Endothelial cell of umbilical vein (primary cell): ENCODE results near the gene IFI44L.

Experiments used
- CTCF ChIP-seq, 2 donors: IDR thresholded peaks; 1 replicate in 1 of 2; 2 replicates in 1 of 2; pipeline ENCODE4 v1.5.1; 2011; ENCODE audit warnings: low read length in 2 of 2, mild to moderate bottlenecking in 2 of 2, moderate library complexity in 2 of 2, control low read depth in 1 of 2, inconsistent platforms in 1 of 2, low read depth in 1 of 2; ENCODE audit not compliant: insufficient read depth in 1 of 2; ENCODE audit errors: extremely low read depth in 1 of 2
- EZH2 ChIP-seq: IDR thresholded peaks from 2 replicates; pipeline ENCODE4 v1.6.1; 2012; ENCODE audit warnings: borderline replicate concordance, low read depth, mild to moderate bottlenecking, moderate library complexity, low read length, inconsistent platforms; ENCODE audit not compliant: severe bottlenecking
- FOS ChIP-seq: IDR thresholded peaks from 2 replicates; pipeline ENCODE4 v1.6.1; 2011; ENCODE audit warnings: mild to moderate bottlenecking, low read length, moderate library complexity, borderline replicate concordance; ENCODE audit not compliant: insufficient read depth
- GATA2 ChIP-seq: IDR thresholded peaks from 2 replicates; pipeline ENCODE4 v1.7.0; 2011; ENCODE audit warnings: low read depth, mild to moderate bottlenecking, moderate library complexity, mixed read lengths, low read length; ENCODE audit not compliant: insufficient read length, insufficient read depth
- MAX ChIP-seq: IDR thresholded peaks from 2 replicates; pipeline ENCODE4 v1.6.1; 2011; ENCODE audit not compliant: insufficient read depth, insufficient read length
- MYC ChIP-seq: IDR thresholded peaks from one replicate; pipeline ENCODE4 v1.6.1; 2011; ENCODE audit warnings: mild to moderate bottlenecking, low read depth, low read length
- POLR2A ChIP-seq: IDR thresholded peaks from 2 replicates; pipeline ENCODE4 v1.6.1; 2012; ENCODE audit warnings: low read depth, mild to moderate bottlenecking, control low read depth, low read length
- POLR2AphosphoS5 ChIP-seq: IDR thresholded peaks from 2 replicates; pipeline ENCODE4 v1.6.1; 2012; ENCODE audit warnings: low read depth, mild to moderate bottlenecking, control low read depth, low read length, moderate library complexity; ENCODE audit not compliant: insufficient read depth

- TF ChIP-seq CTCF (IDR thresholded peaks at IDR 0.05; ENCODE audit: extremely low read depth in 1 of 2, insufficient read depth in 1 of 2, low read depth in 1 of 2, low read length in 2 of 2), result no peak
- TF ChIP-seq POLR2A, result no peak
- TF ChIP-seq POLR2AphosphoS5, result no peak
- no peak for TF ChIP-seq EZH2
- no peak for TF ChIP-seq FOS
- no peak for TF ChIP-seq GATA2
- TF ChIP-seq MAX, result no peak
- no peak for TF ChIP-seq MYC
Measured at GRCh38 chr1:78676993-78677392, 56.7 kb downstream of the IFI44L start.
